Thyroid gland (tissue), 4 donors: ENCODE measurements around the gene CD1B.

ENCODE experiments used
- CTCF ChIP-seq, 6 experiments: fragments of 200-600 bp in 3 of 6; fragments of 450-650 bp in 3 of 6; sonication (generic) in 3 of 6; IDR thresholded peaks; one replicate each; pipeline ENCODE4 v1.5.1; 2016 to 2019; ENCODE audit warnings: antibody characterized with exemption in 6 of 6, mild to moderate bottlenecking in 2 of 6, inconsistent platforms in 1 of 6, moderate library complexity in 1 of 6
- POLR2A ChIP-seq, 2 donors: fragments of 450-650 bp; IDR thresholded peaks; one replicate each; pipeline ENCODE4 v1.6.1; 2017; ENCODE audit warnings: antibody characterized with exemption in 2 of 2, mild to moderate bottlenecking in 2 of 2, moderate library complexity in 1 of 2

DNA sequence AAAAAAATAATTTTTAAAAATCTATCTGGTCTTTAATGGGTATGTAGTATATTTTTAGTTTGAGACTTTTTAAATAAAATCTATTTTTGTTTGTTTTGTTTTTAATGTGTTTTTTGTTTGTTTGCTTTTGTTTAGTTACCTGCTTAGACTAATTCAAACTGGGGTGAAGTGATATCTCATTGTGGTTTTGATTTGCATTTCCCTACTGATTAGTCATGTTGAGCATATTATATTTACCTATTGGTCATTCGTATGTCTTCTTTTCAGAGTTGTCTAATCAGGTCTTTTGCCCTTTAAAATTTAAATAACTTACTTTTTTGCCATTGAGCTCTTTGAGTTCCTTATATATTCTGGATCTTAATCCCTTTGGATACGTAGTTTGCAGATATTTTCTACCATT is 20.3 kb downstream of the CD1B start:
- TF ChIP-seq CTCF (IDR thresholded peaks at IDR 0.05) (no peak), POLR2A (IDR thresholded peaks at IDR 0.05) (no peak)
